HG03108 (cell line): ENCODE results near the gene GIN1.
"Not testable (repeated sequence)": the region's sequence is repeated elsewhere in the genome, so short reads cannot be mapped to it uniquely, and the experiment has no call there.

ENCODE experiments used
- ATAC-seq: cut with Tn5 transposase; IDR thresholded peaks from one replicate; pipeline ENCODE4 v1.9.1; 2021; ENCODE audit warnings: moderate library complexity; ENCODE audit not compliant: unreplicated experiment

GIN1 gene

GRCh38 chr5:103110403-103110802, 9.5 kb downstream of the GIN1 start:
- no peak for ATAC-seq

DNA sequence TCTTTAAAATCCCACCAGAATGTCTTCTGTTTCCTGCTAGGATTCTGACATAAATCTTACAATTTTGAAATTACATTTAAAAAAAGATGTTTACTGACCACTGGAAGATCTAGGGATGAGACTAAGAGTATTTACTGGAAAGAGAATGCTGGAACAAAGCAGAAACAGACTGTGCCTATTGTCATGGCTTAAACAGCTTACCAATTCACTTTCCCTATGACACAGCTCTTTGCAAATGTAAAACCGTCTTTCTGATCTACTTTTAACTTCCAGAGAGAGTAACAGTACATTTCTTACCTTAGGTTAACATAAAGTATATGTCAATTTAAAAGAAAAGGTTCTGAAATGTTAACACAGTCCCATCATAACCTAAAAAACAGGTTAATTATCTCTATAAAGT, 10.7 kb downstream of the GIN1 start:
- no peak for ATAC-seq

GRCh38 chr5:103108086-103108485, 11.9 kb downstream of the GIN1 start:
- ATAC-seq = no peak

DNA sequence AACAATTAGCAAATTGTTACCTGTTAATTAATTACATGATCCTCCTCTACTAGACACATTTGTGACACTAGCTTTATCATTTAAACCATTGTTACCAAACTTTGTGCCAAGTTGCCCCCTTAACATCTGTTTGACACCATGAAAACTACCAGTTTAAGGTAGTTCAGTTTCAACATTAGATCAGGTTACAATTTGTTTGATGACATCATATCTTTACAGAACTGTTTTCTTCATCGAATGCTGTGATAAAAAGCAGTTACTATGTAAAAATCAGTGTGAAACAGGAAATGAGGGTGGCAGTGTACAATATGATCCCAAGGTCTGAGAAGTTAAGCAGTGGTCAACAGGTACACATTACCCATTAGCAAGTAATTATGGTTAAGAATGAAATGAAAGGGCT, 17.7 kb downstream of the GIN1 start:
- no peak for ATAC-seq

- ATAC-seq = no peak
Observed at GRCh38 chr5:103101079-103101750, 18.7 kb downstream of the GIN1 start.

DNA sequence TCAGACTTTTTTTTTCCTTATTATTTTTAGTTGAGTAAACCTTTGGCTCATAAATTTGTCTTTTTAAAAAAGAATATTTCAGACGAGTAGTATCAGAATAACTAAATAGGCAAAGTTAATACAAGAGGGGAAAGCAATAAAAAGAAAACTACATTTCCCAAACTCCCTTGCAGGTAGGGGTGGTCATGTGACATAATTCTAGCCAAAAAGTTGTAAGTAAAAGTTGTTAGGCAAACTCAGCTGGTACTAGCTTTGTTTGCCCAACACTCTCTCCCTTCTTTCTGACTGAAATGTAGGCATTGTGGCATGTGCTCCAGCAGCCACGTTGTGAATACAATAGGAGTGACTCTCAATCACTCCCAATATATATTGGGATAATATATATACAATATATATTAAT, 20.9 kb downstream of the GIN1 start:
- ATAC-seq = no peak

GRCh38 chr5:103094737-103095136, 25.2 kb downstream of the GIN1 start:
- no peak for ATAC-seq

DNA sequence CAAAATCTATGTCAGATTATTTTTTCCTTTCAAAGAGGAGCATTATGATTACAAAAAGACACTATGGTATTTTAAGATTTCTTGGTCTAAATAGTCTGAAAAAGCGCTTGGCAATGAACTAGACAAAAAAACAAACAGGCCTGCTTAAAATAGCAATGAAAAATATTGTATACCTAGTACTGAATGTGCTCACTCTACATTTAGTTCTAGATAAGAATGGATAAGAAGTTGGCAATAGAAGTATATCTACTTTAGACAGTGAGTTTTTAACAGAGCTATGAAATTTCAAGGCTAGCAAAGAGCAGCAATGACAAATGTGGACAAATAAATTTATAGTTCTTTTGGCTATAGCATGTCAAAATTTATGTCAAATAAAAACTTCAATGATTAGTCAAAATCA, 26.2 kb downstream of the GIN1 start:
- ATAC-seq = no peak

DNA sequence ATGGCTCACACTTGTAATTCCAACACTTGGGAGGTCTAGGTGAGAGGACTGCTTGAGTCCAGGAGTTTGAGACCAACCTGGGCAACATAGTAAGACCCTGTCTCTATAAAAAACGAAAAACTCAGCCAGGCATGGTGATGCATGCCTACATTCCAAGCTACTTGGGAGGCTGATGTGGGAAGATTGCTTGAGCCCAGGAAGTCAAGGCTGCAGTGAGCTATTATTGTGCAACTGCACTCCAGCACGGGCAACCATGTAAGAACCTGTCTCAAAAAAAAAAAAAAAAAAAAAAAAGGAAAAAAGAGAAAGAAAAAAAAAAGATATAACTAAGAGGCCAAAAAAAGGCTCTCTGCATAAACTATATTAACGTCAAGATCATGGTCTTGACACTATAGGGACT, 27.3 kb downstream of the GIN1 start:
- ATAC-seq = no peak

GRCh38 chr5:103090791-103091190, 29.1 kb downstream of the GIN1 start:
- no peak for ATAC-seq

DNA sequence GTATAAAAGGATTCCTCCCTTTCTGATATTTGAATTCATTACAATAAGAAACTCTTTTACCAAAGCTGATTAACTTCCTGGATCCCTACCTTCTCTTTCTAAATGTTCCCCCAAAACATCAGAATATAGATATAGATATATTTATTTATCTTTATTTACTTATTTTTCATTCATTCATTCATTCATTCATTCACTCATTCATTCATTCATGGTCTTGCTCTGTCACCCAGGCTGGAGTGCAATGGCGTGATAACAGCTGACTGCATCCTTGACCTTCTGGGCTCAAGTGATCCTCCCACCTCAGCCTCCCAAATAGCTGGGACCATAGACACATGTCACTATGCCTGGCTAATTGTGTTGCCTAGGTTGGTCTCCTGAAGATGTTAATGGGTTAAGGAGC, 30.7 kb downstream of the GIN1 start:
- ATAC-seq = no peak

DNA sequence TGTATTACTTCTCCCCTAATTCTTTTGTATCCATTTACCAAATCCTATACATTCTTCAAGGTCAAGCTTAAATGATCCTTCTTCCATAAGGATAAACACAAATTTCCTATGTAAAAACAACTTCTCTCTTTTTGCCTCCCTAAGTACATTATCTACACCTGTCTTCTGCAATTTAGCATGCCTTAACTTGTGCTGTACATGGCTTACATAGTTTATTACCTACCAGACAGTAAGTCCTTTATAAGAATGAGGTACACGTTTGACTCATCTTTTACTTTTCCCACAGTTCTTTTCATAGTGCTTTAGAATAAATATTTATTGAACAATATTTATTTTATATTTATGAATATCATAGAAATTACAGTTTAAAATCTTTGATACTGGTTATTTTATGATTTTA, 33.4 kb downstream of the GIN1 start:
- ATAC-seq = no peak

- no peak for ATAC-seq
Observed at GRCh38 chr5:103079796-103080195, 40.1 kb downstream of the GIN1 start.

- no peak for ATAC-seq
Observed at GRCh38 chr5:103075442-103075841, 44.5 kb downstream of the GIN1 start.

- ATAC-seq = not testable (repeated sequence)
Observed at GRCh38 chr5:103073500-103073899, 46.4 kb downstream of the GIN1 start.

GRCh38 chr5:103066326-103066725, 53.6 kb downstream of the GIN1 start:
- no peak for ATAC-seq

DNA sequence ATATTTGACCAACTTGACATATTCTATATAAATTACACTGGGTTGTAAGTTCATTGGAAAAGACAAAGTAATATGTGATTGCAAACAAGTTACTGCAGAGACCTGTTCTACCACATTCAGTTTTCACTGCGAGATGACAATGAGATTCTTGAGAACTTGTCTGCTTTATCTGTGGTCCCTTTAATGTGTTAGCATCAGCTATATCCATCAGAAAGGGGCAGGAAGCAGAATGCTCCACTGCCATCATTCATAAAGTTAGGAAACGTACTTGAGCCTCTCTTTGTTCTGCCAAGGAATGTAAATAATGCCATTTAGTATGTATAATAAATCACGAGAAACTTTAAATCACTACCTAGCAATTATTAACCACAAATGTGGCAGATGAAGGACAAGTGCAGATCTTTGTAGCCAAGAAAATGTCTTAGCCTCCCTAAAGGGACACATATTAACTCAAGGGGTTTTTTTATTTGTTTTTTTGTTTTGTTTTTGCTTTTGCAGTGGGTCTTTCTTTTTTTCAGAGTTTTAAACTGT, 59.4 kb downstream of the GIN1 start:
- no peak for ATAC-seq

- ATAC-seq = no peak
Observed at GRCh38 chr5:103059525-103059924, 60.4 kb downstream of the GIN1 start.

- no peak for ATAC-seq
Observed at GRCh38 chr5:103057208-103058130, 62.5 kb downstream of the GIN1 start.

- ATAC-seq = not testable (repeated sequence)
Observed at GRCh38 chr5:103046706-103047105, 73.2 kb downstream of the GIN1 start.

DNA sequence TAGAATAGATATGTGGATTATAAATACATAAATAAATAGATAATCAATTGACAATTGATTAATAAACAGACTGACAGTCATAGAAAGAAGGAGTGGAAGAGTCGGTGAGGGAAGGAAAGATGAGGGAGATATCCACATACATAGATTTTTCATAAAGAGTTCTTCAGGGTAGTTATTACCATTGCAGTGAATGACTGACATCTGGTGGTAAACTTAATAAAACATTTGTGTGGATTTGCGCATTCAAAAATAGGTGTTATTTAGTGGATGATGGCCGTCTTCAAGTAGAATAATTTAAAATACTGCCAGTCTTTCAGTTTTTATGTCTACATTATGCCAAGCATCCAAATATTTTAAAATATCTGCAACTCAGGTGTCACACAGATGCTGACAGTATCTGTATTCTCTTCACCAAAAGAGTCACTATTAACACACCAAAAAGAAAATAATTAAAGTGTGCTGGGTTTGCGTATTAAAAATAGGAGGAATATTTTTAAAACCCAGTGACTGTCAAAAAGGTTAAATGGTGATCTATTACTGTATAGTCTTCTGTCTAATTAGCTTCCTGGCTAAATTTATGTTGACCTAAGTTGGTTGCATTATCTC, 78.8 kb downstream of the GIN1 start:
- ATAC-seq = no peak
